Cerebellar cortex (tissue), 1 donor: ENCODE data around the gene SIRPB1.
"Not testable (repeated sequence)": the region's sequence is repeated elsewhere in the genome, so short reads cannot be mapped to it uniquely, and the experiment has no call there.

Source experiments
- DNase-seq: peaks from one replicate; pipeline ENCODE4 v3.0.0-alpha.2; 2015; ENCODE audit warnings: low spot score

SIRPB1 gene

DNA sequence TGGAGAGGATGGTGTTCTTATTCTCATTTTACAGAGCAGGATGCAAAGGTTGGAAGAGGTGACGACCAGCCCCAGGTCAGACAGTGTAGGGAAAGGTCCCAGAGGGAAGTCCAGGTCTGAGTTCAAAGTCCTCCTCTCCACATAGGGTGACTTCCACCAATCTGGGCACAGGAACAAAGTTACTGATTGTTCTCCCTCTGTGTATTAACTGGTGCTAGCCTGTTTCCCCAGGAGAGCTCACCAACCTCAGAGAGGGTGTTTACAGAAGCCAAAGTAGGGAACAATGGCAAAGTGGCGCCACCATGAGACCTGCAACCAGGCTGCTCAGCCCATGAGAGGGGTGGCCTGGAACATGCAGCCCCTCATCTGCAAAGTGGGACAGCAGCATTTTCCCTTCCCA lies 16.8 kb upstream of the SIRPB1 start:
- DNase-seq, result no peak

DNA sequence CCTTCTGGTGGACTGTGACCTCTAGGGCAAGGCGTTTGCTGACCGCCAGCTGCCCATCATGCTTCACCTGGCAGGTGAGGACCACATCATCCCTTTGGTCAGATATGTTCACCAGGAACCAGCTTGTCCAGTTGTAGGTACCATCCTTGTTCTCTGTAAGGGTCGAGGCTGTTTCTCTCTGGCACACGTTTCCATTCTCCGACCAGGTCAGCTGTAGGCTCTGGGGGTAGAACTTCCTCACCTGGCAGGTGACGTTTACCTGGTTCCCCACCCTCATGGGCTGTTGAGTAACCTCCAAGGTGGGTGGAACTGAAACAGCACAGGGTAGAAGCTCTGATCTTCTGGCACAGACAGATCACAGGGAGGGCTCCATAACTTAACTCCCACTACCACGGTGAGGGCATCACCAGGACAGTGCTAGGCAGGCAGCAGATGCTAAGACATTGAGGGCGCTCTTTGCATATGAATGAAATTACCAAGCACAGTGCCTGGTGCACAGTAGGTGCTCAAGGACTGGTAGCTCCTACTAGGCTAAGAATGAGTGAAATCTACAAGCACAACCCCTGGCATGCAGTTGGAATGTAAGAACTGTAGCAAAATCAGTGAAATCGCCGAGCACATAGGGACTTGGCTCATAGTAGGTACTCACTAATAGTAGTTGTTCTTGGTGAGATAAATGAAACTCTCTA lies 15.6 kb upstream of the SIRPB1 start:
- DNase-seq, result no peak

DNA sequence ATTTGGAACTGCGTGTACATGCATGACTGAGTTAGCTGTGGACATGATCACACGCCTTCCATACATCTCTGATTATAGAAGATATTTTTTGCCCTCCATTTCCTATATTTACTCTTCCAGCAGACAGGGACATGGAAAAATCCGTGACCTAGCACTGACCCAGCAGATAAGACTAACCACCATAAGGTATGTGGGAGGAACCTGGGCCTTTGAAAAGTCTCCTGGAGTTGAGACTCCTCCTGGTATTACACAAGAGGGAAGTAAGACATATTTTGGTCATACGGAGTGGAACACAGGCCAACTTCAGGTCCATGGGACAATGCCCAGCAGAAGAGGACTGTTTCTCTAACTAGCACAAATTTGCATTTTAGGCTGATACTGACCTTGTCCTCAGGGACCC lies 13.7 kb upstream of the SIRPB1 start:
- no peak for DNase-seq

DNA sequence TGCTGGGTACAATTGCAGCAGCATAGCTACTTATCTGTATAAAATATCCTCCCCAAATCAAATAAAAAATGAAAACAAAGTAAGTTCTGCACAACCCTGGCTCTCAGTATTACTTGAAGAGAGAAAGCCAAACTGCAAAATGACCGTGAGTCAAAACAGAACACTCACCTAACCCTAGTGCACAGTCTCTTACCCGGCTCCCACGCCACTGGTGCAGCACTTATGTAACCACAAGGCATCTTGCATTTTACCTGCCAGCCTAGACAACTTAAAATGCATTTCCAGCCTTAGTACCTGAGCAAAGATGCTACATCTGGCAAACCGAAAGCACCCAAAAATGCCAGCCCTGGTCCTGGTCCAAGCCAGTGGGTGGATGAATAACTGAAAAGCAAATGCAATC lies 12.4 kb upstream of the SIRPB1 start:
- no peak for DNase-seq

DNA sequence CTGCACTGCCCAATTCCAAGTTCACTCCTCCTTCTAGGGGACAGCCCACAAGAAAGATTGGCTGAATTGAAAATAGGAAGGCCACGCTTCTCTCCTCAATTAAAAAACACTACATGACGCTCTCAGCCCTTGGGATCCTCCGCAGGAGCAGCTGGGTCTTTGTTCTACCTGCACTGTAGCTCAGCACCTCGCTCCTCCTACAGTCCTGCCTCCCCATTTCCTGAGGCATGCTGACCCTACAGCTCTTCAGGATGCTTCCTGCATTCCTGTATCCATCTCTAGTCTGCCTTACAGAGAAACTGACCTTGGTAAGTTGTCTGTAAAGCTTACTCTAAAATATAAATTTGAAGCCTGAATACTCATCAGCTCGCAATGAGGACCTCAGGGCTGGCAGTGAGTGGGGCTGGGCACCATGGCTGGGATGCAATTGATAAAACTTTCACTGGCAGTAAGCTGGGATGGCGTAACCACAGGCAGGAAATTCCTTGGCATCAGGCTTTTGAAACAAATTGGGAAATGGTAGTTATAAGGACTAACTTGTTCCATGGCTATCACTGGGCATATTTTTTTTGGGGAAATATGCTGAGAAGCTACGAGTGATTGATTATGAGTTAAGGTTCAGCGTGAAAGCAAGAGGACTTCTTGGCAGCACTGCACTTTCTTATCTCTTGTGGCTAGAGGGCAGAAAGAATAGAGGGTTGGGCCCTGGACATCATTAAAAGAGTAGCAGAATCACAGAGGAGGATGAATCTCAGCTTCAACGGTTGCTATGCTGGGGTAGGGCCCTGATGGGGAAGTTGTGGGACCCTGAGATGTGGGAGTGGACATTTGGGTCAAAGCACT lies 11.7 kb upstream of the SIRPB1 start:
- DNase-seq, result no peak

DNA sequence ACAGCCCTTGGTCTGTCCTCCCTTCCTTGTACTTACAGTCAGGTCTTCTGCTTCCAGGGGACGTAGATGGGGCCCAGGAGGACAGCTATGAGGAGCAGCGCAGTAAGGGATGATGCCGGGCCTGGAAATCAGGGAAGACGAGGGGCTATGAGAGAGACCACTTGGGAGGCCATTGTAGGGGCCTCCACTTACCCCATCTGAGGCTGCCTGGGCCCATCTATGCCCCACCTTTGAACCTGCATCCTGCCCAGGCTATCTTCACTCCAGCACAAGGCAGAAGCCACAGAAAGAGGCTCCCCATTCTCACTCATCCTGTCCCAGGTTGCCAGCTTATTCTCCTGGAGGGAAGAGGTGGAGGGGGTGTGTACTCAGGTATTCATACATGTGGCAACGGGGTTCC lies 10.4 kb upstream of the SIRPB1 start:
- DNase-seq, result no peak

DNA sequence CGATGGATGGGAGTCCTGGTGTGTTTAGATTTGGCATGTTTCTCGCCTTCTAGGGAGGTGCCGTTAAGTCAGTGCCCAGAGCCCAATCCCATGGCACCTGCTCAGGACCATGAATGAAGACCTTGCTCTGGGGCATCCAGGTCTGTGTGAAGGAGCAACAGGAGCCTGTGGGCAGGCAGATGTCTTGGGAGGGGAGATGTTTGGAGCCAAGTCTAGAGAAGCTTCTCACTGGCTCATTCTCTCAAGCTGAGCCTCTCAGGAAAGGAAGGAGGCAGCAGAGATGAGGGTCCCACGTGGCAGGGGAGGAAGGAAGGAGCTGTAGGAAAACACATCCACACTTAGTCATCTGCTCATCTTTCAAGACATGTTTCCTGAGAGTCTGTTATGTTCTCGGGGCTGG lies 9.5 kb upstream of the SIRPB1 start:
- DNase-seq, result no peak

DNA sequence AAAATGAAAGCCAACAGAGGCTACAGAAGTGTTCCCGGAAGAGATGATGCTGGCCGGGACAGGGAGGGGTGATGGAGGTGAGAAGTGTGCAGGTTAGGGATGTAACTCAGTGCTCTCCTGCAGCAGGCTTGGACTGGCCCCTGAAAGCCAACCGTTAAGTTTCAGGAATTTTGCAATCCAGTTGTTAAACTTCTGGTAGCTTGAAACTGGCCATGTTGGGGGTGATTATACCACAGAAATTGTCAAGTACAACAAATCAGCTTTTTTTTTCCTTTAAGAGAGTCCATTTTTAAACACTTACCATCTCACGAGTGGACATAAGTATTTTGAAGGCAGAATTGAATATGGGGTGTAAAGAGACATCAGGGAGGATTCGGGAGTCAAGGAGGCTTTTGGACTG lies 8.8 kb upstream of the SIRPB1 start:
- no peak for DNase-seq

DNA sequence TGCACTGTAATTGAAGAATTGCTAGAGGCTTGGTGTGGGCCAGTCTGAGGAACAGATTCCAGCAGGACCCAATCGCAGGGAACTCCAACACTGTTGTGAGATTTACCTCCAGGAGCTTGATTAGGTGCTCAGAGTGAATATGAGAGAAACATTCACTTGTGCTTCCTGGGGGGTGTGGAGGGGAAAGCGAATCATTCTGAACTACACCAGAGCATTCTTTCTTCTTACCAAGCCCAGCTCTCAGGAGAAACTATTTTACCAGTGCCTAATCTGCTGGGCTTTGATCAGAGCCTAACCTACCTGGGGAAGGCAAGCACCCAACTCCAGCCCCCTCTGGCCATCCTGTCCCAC lies 7.4 kb upstream of the SIRPB1 start:
- DNase-seq, result no peak

DNA sequence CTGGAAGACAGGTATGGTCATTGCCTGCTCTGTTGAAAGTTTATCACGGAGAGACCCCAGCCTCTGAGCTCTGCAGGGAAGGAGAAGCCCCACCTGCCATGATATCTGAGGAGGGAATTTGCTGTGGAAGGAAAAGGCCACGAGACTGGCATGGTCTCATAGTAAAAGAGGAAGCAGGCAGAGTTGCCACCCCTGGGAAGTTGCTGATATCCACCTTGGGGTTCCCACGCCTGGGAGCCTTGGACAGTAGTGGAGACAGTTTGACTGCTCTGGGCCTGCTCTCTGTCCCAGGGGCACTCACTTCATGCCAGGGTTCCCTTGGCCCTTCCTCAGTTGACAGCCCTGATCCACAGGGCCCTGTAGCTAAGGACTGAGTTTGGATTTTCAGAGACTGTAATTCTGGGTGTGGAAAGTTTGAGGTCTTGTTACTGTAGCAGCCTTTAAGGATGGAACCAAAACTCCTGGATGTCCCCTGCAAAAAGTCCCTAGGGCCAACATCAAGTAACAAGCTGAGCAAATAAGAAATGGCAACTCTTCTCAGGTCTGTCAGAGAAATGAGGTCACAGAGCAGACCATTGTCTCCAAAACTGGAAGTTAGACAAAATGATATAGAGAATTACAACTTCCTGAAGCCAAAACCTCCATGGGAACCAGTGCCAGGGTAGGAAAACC lies 6.9 kb upstream of the SIRPB1 start:
- DNase-seq, result no peak

DNA sequence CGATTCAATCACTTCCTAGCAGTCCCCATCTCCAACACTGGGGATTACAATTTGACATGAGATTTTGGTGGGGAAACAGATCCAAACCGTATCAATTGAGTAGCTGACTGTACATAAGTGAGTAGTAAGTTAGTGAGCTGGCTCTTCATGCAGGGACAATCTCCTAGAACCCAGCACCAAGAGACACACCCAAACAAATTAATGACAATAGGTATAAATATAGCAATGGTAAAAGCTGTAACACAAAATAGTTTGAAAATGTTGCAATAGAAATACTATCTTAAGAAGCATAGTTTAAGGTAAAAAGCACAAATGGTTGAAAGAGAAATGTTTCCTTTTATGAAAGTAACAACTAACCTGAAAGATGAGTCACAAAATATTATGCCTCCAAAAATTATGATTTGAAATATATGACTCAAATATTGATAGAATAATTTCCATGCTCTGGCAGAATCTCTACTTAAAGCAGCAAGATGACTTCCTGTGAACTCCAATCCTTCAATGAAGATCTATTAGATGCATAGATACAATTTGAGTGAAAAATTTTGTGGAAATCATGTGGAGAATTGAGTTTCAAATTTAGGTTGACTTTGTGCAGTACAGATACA lies 5.4 kb upstream of the SIRPB1 start:
- no peak for DNase-seq

DNA sequence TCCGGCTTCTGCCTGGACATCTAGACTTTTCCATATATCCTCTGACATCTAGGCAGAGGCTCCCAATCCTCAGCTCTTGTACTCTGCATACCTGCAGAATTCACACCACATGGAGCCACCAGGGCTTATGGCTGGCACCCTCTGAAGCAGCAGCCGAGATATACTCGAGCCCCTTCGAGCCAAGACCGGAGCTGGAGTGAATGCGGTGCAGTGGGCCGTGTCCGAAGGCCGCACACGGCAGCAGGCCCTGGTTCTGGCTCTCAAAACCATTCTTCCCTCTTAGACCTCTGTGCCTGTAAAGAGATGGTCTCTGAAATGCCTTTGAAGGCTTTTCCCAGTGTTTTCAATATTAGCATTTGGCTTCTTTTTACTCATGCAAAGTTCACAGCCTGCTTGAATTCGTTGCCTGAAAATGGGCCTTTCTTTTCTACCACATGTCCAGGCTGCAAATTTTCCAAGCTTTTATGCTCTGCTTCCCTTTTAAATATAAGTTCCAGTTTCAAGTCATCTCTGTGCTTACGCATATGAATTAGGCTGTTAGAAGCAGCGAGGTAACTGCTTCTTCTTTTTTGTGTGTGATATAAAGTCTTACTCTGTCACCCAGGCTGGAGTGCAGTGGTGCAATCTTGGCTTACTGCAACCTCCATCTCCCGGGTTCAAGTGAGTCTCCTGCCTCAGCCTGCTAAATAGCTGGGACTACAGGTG lies 3.8 kb upstream of the SIRPB1 start:
- no peak for DNase-seq

DNA sequence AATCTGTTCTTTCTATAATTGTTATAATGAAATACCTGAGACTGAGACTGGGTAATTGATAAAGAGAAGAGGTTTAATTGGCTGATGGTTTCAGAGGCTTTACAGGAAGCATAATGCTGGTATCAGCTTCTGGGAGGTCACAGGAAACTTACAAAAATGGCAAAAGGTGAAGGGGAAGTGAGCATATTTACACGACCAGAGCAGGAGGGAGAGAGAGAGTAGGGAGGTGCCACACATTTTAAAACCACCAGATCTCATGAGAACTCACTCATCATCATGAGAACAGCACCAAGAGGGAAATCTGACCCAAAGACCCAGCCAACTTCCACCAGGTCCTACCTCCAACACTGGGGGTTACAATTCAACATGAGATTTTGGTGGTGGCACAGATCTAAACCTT lies 2.6 kb upstream of the SIRPB1 start:
- no peak for DNase-seq

DNA sequence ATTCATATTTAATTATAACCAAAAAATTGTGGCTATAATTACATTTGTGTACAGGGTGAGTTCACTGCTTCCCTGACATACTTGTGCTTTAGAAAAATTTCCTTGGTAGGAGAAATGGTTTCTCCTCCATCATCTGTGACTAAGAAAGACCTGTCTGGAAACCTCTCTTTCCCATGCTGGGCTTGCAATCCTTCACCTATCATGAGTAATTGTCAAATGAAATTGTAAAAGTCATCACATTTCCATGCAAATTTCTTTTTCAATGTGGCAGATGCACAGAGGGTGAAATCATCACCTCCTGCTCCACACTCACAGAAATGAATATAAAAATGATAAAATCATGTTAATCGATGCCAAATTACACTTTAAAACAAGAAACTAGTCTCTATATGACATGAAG lies 1.5 kb upstream of the SIRPB1 start:
- DNase-seq, result no peak

DNA sequence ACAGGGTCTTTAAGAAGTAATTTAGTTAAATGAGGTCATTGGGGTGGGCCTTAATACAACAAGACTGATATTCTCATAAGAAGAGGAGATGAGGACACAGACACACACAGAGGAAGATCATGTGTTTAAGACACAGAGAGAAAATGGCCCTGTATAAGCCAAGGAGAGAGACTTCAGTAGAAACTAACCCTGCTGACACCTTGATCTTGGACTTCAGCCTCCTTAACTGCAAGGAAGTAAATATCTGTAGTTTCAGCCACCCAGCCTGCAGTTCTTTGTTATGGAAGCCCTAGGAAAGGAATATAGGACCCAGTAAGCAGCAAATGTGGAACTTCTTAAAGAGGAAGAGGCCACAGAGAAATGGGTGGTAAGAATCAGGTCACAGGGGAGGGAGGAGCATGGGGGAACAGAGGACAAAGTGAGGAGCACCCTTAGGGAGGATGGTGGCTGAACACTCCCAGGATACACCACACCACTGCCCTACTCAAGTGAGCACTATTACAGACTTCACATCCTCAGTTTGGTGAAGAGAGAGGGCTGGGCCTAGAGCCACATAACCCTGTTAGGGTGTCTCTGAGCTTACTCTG lies 762 bp downstream of the SIRPB1 start:
- DNase-seq, result no peak

DNA sequence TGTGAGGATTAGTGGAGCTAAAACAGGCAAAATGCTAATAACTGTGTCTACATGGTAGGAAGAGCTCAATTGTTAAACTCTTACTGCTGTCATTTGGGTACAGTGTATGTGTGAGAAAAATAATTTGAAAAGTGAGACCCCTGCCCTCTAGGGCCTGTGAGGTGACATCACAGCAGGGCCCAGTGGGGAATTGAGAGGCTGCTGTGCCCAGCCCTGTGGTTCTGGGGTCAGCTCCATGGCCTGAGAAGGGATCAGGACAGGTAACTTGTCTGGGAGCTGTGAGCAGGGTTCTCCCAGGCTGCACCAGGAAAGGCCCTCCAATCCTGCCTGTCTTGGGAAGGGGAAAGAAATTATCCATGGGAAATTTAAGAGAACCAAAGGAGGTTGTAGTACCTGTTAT lies 1.3 kb downstream of the SIRPB1 start:
- DNase-seq, result no peak

DNA sequence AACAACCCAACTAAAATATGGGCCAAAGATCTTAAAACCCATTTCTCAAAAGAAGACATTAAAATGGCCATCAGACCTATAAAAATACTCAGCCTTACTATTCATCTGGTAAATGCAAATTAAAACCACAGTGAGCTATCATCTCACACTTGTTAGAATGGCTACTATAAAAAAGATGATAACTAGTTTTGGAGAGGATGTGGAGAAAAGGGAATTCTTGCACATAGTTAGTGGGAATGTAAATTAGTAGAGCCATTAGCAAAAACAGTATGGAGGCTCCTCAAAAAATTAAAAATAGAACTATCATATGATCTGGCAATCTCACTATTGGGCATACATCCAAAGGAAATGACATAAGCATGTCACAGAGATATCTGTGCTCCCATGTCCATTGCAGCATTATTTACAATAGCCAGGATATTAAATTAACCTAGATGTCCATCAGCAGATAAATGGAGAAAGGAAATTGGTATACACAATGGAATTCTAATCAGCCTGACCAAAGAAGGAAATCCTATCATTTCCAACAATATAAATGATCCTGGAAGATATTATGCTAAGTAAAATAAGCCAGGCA lies 2.9 kb downstream of the SIRPB1 start:
- DNase-seq, result no peak

DNA sequence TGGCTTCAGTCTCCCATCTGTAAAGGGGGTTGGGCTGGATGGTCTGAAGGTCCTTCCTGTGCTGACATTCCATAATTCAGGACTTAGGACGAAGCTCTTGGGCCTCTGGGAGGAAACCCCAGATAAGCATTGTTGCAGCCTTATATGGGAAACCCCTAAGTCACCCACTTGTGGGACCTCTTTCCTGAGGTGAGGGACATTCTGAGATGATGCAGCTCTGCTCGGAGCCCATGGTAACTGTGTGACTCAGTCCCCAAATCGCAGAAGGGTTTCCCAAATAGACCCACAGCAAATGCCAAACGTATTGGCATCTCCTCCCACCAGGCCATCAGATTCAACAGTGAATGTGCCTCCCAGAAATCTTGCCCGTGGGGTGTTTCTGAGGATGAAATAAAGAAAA lies 9.4 kb downstream of the SIRPB1 start:
- not testable (repeated sequence) for DNase-seq

DNA sequence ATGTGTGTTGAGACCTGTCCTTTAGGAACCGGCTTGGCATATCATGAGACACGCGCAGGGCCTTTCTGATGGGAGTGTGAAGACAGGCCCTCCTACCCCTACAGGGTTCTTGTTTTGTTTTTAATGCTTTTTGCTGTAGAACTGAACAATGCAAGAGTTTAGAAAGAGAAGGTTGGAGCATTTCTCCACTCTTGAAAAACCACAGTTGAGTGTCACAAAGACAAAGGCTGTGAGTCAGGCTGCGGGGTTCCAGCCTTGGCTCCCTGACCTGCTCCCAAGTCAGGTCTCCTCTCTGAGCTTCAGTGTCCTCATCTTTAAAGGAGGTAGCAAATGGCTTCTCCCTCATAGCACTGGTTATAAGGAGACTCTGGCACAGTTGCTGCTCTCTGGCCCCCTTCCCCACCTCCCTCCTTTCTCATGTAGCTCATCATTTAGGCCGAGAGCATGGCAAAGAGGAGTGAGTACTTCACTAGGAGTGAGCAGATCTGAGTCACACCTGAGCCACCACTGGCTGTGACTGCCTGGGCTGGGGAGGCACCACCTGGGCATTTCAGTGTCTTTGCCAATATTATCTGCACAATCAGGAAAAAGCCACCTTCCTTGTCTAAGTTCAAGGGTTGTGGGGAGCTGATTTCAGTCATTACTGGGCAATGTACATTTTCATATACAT lies 11.0 kb downstream of the SIRPB1 start:
- DNase-seq, result not testable (repeated sequence)

DNA sequence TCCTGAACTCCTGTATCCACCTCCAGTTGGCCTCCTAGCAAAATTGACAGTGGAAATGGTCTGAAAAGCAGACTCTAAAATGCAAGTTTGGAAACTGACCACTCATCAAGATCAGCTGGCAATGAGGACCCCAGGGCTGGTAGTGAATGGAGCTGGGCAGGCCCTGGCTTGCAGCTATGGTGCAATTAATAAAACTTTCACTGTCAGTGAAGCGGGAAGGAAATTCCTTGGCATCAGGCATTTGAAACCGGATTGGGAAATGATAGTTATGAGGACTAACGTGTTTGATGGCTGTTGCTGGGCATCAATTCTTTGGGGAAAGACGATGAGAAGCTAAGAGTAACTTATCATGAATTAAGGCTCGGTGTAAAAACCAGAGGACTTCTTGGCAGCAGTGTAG lies 19.1 kb downstream of the SIRPB1 start:
- no peak for DNase-seq

DNA sequence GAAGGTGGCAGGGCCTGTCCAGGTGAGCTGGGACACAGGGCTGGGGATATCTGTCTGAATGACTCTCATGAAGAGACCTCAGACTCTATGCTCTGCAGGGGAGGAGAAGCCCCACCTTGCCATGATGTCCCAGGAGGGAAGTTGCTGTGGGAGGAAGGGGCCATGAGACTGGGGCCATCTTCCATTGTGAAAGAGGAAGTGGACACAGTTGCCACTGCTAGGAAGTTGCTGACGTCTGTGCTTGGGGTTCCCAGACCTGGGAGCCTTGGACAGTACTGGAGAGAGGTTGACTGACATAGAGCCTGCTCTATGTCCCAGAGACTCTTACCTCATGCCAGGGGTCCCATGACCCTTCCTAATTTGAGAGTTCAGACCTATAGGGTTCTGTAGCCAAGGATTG lies 24.5 kb downstream of the SIRPB1 start:
- DNase-seq, result no peak
